HG03565 (cell line): ENCODE results near the gene DIAPH2.

ENCODE experiments used
- ATAC-seq: cut with Tn5 transposase; IDR thresholded peaks from one replicate; pipeline ENCODE4 v1.9.1; 2021; ENCODE audit warnings: mild to moderate bottlenecking, moderate library complexity; ENCODE audit not compliant: unreplicated experiment

DIAPH2 gene

DNA sequence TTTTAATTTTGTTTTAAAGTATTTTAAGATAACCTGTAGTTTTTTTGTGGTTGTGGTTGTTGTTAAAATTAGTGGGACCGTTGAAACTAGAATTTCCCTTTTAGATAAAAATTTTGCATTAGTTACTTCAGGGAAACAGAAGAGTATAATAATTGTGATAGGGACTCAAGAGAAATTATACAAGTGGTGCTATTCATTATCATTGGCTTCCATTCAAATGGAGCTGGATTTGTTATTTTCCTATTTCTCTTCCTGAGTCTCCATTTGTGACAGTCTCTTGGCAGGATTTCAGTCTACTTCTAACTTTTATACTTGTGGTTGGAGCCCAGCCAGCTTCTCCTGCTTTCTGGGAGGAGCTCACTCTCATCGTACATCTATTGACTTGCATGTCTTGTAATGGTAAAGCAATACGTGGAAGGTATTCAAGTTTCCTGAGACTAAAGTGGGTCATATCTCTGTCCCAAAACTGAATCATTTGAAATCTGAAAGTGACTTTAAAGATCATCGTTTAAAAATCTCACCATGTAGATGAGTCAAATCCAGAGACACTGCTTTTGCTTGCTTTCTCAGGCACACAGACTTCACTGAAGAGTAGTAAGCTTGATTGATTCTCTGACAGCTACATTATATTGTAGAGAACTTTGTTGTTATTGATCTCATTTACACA is 354.9 kb downstream of the DIAPH2 start:
- ATAC-seq: peak; percentile 95

DNA sequence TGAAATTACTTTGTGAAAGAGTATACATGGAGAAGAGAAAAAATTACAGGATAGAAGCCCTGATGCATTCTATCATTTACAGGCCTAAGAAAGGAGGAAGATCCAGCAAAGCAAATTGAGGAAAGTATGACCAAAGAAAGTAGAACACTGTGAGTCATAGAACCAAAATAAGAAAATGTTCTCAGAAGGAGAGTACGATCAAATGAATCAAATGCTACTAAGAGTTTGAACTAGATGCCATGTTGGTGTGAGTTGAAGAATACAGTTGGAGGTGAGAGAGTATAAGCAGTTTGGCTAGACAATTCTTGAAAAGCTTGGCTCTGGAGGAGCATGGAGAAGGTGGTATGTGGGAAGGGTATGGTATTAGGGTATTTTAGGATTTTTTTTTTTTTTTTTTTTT is 360.8 kb downstream of the DIAPH2 start:
- no peak for ATAC-seq

DNA sequence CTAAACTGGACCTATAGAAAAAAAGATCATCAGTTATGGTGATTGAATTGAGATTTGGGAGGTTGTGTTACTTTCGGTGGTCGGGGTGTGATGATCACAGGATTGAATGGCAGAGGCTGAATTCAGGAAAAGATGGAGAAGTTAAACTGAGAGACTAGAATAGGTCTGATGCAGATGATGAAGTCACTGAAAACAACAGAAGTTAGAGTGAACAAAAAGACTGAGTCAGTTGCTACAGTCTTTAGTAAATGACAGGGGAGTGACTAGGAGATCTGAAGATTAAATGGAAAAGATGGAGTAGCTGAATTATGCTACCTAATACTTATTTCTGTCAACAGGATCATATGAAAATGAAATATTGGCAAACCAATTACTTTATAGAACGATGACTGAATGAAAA is 362.2 kb downstream of the DIAPH2 start:
- no peak for ATAC-seq

DNA sequence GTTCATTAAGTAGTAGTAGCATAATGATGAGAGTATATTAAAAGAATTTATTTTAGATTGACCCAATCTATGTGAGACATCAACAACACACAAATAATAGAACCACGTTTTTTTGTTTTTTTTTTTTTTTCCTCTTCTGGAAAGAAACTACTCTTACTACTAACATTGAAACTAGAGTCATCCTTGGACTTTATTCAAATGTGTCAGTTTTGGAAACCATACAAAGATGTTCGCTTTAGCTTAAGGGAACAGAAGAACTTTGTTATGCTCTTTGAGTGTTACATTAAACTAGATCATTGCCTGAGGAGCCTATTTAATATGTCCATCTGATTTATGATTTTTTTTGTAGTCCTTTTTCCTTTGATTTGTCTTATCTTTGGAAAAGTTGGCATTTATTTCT is 365.8 kb downstream of the DIAPH2 start:
- ATAC-seq: no peak

DNA sequence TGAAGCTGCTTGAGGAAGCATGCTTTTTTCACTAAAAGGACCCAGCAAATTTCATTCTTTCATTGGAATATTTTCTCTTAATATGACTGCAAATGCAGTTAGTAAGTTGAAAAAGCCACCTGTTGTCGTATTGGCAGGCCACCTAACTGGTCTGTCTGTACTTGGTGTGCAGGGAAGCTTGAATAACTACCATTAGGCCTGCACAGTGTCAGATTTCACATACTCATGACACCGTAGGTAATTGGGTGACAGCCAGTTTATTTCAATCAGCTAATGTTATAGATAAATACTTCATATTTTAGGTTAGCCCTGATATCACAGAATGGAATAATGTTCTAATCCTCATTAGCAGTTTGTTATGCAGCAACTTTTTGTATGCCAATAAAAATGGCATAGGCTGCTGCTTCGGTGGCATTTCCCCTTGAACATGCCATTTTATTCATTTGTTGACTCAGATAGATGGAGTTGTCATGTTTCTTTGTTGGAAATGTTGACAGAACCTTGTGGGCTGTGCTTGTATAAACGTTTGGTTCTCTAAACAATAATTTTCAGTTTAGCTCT is 372.8 kb downstream of the DIAPH2 start:
- ATAC-seq: no peak

DNA sequence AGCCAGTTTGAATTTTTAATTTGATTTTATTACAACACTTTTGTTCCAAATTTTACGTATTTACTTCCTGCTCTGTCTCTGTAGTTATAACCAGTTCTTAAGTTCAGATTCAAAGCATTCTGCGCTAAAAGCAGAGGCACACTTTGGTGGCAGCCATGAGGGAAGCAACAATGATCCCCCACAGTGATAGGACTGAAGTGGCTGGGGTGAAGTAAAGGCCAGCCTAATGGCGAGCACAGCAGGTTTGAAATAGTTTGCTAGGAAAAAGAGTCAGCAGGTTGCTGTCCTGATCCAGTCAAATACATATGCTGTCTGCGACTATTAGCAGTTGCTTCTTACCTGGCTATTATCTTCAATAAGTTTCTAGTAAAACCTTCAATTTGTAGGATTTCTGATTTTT is 375.4 kb downstream of the DIAPH2 start:
- no peak for ATAC-seq

DNA sequence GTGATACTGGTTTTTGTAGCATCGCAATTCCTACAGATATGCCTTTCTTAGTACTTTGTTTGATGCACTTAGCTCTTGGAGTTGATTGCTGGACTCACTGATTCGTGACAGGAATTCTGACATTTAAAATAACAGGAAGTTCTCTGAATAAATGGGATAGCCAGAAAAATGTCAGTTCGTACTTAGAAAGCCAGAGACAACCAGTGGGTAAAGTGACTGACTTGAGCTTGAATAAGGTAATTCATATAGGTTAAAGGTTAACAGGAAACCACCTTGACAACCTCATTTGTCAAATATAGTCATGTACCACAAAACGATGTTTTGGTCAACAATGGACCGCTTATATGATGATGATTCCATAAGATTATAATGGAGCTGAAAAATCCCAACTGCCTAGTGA is 380.4 kb downstream of the DIAPH2 start:
- no peak for ATAC-seq

DNA sequence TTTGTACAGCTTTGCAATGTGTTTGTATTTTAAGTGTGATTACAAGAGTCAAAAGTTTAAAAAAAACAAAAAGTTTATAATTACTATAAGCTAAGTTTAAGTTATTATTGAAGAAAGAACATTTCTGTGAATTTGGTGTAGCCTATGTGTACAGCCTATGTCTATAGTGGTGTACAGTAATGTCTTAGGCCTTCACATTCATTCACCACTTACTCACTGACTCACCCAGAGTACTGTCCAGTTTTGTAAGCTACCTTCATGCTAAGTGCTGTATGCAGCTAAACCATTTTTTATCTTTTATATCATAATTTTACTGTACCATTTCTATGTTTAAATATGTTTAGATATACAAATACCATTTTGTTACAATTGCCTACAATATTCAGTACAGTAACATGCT is 381.3 kb downstream of the DIAPH2 start:
- no peak for ATAC-seq

DNA sequence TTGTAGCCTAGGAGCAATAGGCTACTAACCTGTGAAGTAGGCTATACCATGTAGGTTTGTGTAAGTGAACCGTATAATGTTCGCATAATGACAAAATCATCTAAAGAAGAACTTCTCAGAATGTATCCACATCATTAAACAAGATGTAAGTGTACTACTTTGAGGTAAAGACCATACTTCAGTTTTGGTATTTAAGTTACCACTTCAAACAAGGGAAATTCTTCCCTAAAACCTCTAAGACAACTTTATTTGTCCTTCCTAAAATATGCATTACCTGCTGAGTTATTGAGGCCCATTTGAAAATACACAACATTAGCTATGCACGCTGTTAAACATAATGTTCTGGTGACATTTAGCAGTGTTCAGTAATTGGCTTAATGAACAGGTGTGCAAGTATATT is 381.7 kb downstream of the DIAPH2 start:
- ATAC-seq: no peak

DNA sequence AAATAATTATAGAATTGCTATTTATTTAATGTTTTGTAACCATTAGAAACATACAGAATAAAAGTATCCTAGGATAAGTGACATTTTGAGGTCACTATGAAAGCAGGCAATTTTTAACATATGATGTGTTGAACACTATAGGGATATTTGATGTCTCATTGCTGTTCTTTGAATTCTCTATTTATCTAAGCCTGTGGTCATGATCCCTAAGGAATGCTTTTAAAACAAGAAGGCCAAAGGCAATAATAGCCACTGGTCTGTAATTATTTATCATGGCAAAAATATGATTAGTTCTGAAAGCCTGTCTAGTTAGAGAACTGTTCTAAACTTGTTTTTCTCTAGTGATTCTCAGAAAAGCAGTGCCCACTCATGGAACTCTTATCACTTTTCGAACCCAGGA is 385.7 kb downstream of the DIAPH2 start:
- ATAC-seq: no peak

DNA sequence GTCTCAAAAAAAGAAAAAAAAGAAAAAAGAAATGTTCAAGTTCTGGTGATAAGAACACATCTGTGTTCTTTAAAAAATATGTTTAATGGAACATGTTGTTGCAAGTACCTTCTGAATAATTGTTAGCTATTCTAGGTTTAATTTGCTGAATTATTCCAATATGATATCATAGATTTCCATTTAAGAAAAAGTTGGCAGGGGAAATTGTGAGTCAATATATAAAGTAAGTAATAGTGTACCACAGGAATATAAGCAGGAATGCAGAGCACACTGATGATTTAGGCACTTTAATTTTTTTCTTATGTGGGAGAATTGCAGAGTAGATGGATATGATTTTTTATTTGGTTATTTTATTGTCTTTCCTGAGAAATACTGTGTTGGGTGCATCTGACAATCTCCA is 389.8 kb downstream of the DIAPH2 start:
- ATAC-seq: no peak

DNA sequence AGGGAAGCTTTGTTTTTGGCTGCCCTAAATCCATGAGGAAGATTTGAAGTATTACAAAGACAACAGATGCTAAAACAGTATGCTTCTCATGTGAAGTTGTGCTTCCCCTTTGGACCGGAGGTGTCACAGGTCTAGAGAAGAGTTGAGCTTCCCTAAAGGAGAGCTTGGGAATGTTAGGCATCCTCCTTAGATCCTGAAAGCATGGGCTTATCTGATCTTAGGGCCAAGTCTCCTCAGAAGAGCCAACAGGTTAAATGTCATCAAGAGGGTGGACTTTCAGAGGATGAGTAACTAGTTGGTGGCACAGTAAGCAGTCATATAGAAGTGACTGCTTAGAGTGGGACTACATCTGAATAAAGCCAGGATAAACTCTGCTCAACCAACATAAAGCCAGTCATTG is 404.5 kb downstream of the DIAPH2 start:
- ATAC-seq: no peak

DNA sequence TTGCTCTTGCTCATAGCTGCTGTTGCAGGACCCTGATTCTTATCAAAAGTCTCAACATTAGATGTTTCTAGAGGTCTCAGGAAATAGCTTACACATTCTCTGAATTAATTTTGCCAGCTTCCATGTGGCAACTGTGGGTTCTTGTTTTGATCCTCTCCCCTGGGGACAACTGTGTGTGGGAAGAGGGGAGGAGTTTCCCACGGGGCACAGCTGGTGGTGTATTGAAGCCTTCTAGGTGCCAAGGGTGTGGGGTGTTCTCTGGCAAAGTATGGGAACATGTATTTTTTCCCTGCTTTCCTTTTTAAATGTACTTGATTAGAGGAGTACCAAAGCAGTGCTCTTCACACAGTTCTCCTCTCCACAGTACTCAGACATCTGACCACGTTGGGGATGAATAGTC is 411.7 kb downstream of the DIAPH2 start:
- no peak for ATAC-seq

DNA sequence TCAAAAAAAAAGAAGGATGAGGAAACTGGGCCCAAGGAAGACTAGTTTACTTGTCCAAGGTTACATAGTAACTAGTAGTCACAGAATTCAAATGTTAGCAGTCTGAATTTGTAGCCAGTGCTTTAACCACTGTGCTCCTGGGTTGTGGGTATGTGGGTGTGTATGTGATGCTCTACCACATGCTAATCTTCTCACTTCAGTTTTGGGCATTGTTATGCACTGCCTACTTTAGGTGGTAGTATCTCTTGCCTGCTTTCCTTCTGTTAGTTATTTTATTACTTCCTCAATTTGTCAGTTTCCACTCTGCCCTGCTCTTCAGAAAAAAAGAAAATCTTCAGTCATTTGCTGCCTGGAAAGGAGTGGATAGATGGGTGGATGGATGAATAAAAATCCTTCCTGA is 418.3 kb downstream of the DIAPH2 start:
- ATAC-seq: no peak

DNA sequence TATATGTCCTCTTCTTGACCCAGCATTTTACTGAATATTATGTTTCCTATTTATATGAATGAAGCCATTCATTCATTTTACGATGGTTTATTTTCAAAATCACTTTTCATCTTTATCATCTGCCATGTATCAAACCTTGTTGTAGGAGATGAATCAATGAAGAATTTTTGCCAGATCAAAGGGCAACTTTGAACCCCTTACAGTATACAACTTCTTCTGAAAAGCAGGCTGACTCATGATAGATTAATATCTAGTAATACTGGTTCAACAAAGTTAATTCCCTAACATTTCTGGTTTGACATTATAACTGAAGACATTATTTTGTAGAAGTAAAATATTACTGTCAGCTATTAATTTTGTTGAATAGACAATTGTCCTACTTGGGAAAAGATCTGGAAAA is 425.1 kb downstream of the DIAPH2 start:
- ATAC-seq: no peak

DNA sequence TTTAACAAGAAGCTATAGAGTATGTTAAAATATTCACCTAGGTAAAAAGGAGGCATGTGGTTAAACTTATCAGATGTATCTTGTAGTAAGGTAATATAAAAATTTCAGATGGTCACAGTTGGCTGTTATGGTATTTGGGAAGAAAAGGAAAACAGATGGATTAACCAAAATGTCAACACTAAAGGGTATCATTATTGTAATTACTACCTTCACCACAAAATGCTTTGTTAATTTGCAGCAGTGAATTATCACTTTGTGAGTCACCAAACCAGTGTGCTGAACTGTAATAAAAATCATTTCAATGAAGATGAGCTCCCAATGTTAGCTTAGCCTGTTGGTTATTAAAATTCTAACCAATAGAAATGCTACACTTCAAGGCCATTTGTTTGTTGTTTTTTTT is 432.9 kb downstream of the DIAPH2 start:
- ATAC-seq: no peak

DNA sequence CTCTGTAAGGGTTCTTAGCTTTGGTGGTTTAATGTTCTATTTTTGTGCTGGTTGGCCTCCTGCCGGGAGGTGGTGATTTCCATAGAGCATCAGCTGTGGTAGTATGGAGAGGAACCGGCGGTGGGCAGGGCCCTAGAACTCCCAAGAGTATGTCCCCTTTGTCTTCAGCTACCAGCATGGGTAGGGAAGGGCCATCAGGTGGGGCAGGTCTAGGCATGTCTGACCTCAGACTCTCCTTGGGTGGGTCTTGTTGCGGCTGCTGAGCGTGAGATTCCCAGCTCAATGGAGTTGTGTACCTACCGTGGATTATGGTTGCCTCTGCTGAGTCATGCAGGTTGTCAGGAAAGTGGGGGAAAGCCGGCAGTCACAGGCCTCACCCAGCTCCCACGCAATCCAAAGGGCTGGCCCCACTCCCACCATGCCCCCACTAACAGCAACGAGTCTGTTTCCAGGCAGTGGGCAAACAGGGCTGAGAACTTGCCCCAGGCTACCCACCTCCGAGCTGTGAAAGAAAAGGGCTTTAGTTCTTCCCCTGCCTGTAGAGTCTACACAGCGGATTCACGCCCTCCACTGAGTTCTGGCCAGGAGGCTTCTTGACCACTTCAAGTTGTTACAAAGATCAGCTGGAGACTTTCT is 434.9 kb downstream of the DIAPH2 start:
- ATAC-seq: no peak

DNA sequence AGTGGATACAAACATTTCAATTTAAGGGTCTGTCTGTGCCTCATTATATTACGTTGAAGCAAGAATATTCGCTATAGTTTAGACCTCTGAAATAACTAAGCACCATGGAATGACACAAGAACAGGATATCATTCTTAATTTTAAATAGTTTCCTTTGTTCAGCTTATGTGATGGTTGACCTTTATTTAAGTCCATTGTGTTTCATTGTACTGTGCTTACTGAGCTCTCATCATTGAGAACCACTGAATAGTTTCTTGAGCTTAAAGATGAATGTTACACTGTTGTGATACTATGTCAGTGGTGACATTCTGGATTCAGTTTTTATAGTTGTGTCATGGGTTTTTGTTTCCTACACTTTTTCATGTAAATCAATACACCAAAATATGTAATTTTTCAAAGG is 438.4 kb downstream of the DIAPH2 start:
- no peak for ATAC-seq

DNA sequence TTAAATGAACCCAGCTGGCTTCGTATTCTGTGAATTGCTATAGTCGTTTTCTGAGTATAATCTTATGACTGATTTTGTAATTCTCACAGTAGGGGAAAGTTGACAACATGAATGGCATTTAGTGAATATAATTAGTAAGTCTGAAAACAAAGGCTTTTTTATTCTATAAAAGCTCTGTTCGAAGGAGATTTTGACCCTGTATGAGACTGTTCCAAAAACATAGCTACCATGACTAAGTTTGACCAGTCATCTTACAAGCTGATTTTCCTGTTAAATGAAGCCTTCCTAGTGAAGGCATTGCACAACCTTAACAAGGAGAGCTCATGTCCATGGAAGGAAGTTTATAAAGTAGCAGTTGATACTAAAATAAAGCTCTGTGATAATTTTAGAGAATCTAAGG is 441.4 kb downstream of the DIAPH2 start:
- no peak for ATAC-seq

DNA sequence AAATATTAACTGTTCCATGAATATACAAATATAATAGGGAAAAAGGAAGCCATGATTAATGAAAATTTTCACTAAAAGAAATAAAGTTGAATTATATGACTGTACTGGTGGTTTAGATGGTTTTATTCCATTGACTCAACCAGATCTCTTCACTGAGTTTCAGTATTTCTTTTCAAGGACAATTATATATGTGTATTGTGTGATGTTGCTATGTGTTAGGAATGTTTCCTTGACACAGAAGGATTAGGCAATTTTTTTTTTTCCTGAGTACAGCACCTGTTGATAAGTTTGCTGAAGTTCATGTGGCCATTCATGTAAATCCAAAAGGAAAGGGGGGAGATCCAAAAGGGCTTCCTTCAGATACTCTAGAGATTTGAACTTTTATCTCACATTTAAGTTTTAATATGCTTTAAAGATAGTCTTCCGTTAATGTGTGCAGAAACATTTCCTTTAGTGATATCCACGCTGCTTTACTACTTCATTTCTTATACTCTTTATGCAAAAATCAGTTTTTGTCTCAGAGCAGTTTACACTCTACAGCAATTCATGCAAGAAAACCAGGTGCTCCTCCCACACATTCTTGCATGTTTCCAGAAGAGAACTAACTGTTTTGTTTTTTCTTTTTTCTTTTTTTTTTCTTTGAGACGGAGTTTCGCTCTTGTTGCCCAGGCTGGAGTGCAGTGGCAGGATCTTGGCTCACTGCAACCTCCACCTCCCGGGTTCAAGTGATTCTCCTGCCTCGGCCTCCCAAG is 448.2 kb downstream of the DIAPH2 start:
- ATAC-seq: no peak

DNA sequence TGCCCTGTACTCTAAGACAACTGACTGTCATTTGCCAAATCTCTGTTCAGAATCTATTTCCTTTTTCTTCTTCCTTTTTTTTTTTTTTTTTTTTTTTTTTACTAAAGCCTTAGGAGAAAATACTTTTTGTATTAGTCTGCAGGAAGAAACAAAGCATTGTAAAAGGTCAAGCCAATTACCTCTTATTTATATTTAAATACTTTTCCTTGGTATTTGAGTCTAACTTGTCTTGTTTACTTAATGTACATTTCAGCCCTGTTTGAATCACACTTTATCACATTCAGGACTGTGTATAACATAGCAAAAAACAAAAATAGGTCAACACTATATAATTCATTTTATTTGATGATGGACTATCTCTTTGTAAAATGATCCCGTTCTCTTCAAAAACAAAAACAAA is 461.3 kb downstream of the DIAPH2 start:
- ATAC-seq: no peak

DNA sequence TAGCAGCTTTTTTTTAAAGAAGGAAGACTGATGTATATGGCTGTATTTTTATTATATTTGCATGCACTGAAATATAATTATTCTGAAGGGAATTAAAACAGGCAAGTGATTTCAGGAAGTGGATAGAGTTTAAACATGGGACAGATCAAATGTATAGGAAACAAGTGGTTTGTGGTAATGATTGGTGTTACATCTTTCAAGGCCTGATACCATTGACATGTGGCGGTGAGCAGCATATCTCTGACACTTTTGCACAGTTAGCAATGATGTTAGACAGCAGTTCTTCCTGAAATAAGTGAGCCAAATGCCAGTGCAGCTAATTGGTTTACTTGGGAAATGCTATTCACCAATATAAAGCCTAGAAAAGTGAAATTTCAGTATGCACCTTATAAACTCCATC is 471.2 kb downstream of the DIAPH2 start:
- ATAC-seq: no peak
